OCI-LY1 (cell line): Measurements from ENCODE around the gene GATAD1.

Source experiments
- H2AFZ ChIP-seq: fragments of 200-600 bp; sonication (generic), shearing (Covaris generic); 2 replicates; pipeline ENCODE4 v1.6.0; 2014; ENCODE audit warnings: antibody characterized with exemption, mild to moderate bottlenecking, low read length
- H3F3A ChIP-seq: fragments of 200-600 bp; sonication (generic), shearing (Covaris generic); 2 replicates; pipeline ENCODE4 v1.6.0; 2014; ENCODE audit warnings: mild to moderate bottlenecking, antibody characterized with exemption, low read length, moderate library complexity; ENCODE audit not compliant: insufficient read depth
- H3K27ac ChIP-seq: fragments of 200-600 bp; sonication (generic); 2 replicates; pipeline ENCODE4 v1.5.1; 2014; ENCODE audit warnings: low read length, mixed run types, mild to moderate bottlenecking, low read depth; ENCODE audit not compliant: poor library complexity, severe bottlenecking
- H3K27me3 ChIP-seq: fragments of 200-600 bp; sonication (generic); 2 replicates; pipeline ENCODE4 v1.6.0; 2014; ENCODE audit warnings: antibody characterized with exemption, mild to moderate bottlenecking, low read length, moderate library complexity; ENCODE audit not compliant: insufficient read depth
- H3K36me3 ChIP-seq: fragments of 200-600 bp; sonication (generic); 2 replicates; pipeline ENCODE4 v1.6.1; 2014; ENCODE audit warnings: mild to moderate bottlenecking, antibody characterized with exemption, low read length, moderate library complexity, mixed read lengths; ENCODE audit not compliant: insufficient read depth
- H3K4me1 ChIP-seq: fragments of 200-600 bp; sonication (generic); 2 replicates; pipeline ENCODE4 v1.5.1; 2014; ENCODE audit warnings: mild to moderate bottlenecking, low read length, moderate library complexity; ENCODE audit not compliant: insufficient read depth, severe bottlenecking
- H3K4me2 ChIP-seq: fragments of 200-600 bp; sonication (generic), shearing (Covaris generic); 2 replicates; pipeline ENCODE4 v1.6.1; 2014; ENCODE audit warnings: low read length
- H3K4me3 ChIP-seq: fragments of 200-600 bp; sonication (generic); 2 replicates; pipeline ENCODE4 v1.5.1; 2014; ENCODE audit warnings: low read length, low read depth, mild to moderate bottlenecking, mixed read lengths; ENCODE audit not compliant: poor library complexity, severe bottlenecking
- H3K79me2 ChIP-seq: fragments of 200-600 bp; shearing (Covaris generic); 2 replicates; pipeline ENCODE4 v1.6.1; 2016; ENCODE audit warnings: mixed run types, low read length, mixed read lengths; ENCODE audit not compliant: insufficient read depth
- H3K9ac ChIP-seq: fragments of 200-600 bp; sonication (generic), shearing (Covaris generic); 2 replicates; pipeline ENCODE4 v1.6.1; 2014; ENCODE audit warnings: mild to moderate bottlenecking, low read length, mixed read lengths
- H3K9me2 ChIP-seq: fragments of 200-600 bp; sonication (generic), shearing (Covaris generic); 2 replicates; pipeline ENCODE4 v1.6.1; 2014; ENCODE audit warnings: low read depth, mild to moderate bottlenecking, low read length, mixed read lengths
- H3K9me3 ChIP-seq: fragments of 200-600 bp; shearing (Covaris generic); 2 replicates; pipeline ENCODE4 v1.6.1; 2014; ENCODE audit warnings: low read length, mixed read lengths
- H4K20me1 ChIP-seq: fragments of 200-600 bp; sonication (generic), shearing (Covaris generic); 2 replicates; pipeline ENCODE4 v1.6.0; 2016; ENCODE audit warnings: mild to moderate bottlenecking, low read length; ENCODE audit not compliant: insufficient read depth
- EZH2 ChIP-seq: fragments of 200-600 bp; sonication (generic), shearing (Covaris generic); IDR thresholded peaks from 2 replicates; pipeline ENCODE4 v1.8.0; 2017; ENCODE audit warnings: borderline replicate concordance, mixed run types, mild to moderate bottlenecking, antibody characterized with exemption, low read length, moderate library complexity, mixed read lengths
- TF ChIP-seq, protein P1 (sequence below): fragments of 200-600 bp; sonication (generic), shearing (Covaris generic); IDR thresholded peaks from 2 replicates; pipeline ENCODE4 v1.5.1; 2017; ENCODE audit warnings: mild to moderate bottlenecking, antibody characterized with exemption, low read length, moderate library complexity, mixed read lengths

The GATAD1 gene

DNA sequence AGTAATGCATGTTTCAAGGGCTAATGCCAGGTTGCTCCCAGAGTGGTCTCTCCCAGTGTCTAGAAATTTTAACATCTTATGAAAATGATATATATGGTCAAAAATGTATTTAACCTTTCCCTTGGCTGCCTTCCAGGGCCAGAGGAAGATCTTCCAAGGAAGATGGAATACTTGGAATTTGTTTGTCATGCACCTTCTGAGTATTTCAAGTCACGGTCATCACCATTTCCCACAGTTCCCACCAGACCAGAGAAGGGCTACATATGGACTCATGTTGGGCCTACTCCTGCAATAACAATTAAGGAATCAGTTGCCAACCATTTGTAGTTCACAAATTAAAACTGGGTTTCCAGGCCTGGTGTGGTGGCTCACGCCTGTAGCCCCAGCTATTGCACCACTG is 9.0 kb downstream of the GATAD1 start:
- no peak overlapping the region for H3K4me3 ChIP-seq
- no peaks in the 10 kb centered on the region for H3F3A ChIP-seq
- H3K36me3 ChIP-seq: peaks cover 55% of the 10 kb centered on the region

DNA sequence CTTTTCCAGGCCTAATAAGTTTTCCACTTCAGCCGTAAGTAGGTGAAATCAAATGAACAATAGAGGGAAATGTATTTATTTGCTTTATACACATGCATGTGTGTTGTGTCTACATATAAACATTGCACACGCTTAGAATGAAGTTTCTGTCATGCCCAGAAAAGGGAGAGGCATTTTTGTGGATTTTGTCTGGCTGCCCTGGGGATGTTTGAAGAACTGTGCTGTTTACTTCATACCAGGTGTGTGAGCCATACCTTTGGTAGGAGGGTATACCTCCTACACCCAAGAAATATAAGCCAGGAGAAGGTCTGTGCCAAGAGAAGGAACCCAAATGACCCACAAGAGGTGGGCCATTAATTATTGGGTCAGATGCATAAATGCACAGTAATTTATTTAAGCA is 12.8 kb downstream of the GATAD1 start:
- Histone ChIP-seq H3K9me3 (no peaks in the 10 kb centered on the region), H3K36me3 (peaks cover 17% of the 10 kb centered on the region), H3K4me3 (no peak overlapping the region), H3K79me2 (no peaks in the 10 kb centered on the region), H3F3A (no peaks in the 10 kb centered on the region), H4K20me1 (no peaks in the 10 kb centered on the region), H2AFZ (no peak overlapping the region), H3K4me2 (no peak overlapping the region), H3K27ac (no peak overlapping the region), H3K9me2 (no peaks in the 10 kb centered on the region), H3K4me1 (peaks cover 10% of the 10 kb centered on the region), H3K9ac (no peak overlapping the region), H3K27me3 (no peaks in the 10 kb centered on the region)
- no peak for TF ChIP-seq EZH2
- TF ChIP-seq, protein P1, sequence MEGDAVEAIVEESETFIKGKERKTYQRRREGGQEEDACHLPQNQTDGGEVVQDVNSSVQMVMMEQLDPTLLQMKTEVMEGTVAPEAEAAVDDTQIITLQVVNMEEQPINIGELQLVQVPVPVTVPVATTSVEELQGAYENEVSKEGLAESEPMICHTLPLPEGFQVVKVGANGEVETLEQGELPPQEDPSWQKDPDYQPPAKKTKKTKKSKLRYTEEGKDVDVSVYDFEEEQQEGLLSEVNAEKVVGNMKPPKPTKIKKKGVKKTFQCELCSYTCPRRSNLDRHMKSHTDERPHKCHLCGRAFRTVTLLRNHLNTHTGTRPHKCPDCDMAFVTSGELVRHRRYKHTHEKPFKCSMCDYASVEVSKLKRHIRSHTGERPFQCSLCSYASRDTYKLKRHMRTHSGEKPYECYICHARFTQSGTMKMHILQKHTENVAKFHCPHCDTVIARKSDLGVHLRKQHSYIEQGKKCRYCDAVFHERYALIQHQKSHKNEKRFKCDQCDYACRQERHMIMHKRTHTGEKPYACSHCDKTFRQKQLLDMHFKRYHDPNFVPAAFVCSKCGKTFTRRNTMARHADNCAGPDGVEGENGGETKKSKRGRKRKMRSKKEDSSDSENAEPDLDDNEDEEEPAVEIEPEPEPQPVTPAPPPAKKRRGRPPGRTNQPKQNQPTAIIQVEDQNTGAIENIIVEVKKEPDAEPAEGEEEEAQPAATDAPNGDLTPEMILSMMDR: no peak

More for the DNA sequence above, 9.0 kb downstream of the GATAD1 start:
- H3K27me3 ChIP-seq: no peaks in the 10 kb centered on the region
- no peak overlapping the region for H3K27ac ChIP-seq
- H3K79me2 ChIP-seq: no peaks in the 10 kb centered on the region
- no peak overlapping the region for H3K9ac ChIP-seq
- no peaks in the 10 kb centered on the region for H3K9me3 ChIP-seq
- no peak overlapping the region for H2AFZ ChIP-seq
- no peak overlapping the region for H3K4me2 ChIP-seq
- peaks cover 5% of the 10 kb centered on the region for H3K4me1 ChIP-seq
- no peak for TF ChIP-seq EZH2
- TF ChIP-seq, protein P1: no peak
- H4K20me1 ChIP-seq: no peaks in the 10 kb centered on the region
- no peaks in the 10 kb centered on the region for H3K9me2 ChIP-seq

DNA sequence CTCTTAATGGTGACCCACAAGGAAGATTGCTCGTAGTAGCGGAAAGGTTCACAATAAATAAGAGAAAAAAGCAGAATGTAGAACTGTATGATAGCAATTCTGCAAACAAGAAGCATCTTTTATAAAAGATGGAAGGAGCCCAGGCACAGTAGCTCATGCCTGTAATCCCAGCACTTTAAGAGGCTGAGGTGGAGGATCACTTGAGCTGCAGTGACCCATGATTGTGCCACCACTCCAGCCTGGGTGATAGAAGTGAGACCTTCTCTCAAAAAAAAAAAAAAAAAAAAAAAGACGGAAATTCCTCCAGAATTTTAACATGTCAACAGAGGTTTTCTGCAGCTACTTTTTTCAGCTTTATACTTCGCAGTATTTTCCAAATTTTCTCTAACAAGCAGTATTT is 13.2 kb downstream of the GATAD1 start:
- Histone ChIP-seq H2AFZ (no peak overlapping the region), H3K9me3 (no peaks in the 10 kb centered on the region), H3K4me2 (no peak overlapping the region), H3K9me2 (no peaks in the 10 kb centered on the region), H3K4me1 (peaks cover 10% of the 10 kb centered on the region), H3K36me3 (peaks cover 13% of the 10 kb centered on the region), H3F3A (no peaks in the 10 kb centered on the region), H4K20me1 (no peaks in the 10 kb centered on the region), H3K27me3 (no peaks in the 10 kb centered on the region), H3K27ac (no peak overlapping the region), H3K4me3 (no peak overlapping the region), H3K79me2 (no peaks in the 10 kb centered on the region), H3K9ac (no peak overlapping the region)
- TF ChIP-seq EZH2: no peak
- TF ChIP-seq, protein P1: no peak
